Gastrocnemius medialis (tissue), 4 donors: ENCODE results near the gene ALPP. TPM values are rescaled to one million over a fixed set of nuclear protein-coding genes. Genes with fewer than 3 reads are reported as not detected.
"Not testable (repeated sequence)": the region's sequence is repeated elsewhere in the genome, so short reads cannot be mapped to it uniquely, and the experiment has no call there.

Experiments used
- ATAC-seq, 2 donors: fragments of 150-250 bp; one replicate each; pipeline ENCODE4 v1.9.1; 2016
- DNase-seq, 2 donors: peaks; one replicate each; pipeline ENCODE4 v3.0.0-alpha.2; 2019
- H3K27ac ChIP-seq, 4 donors: fragments of 200-600 bp; sonication (generic); 1 replicate in 1 of 4; 2 replicates in 3 of 4; pipeline ENCODE4 v1.5.1; 2016 to 2018; ENCODE audit warnings: mild to moderate bottlenecking in 2 of 4, moderate library complexity in 1 of 4
- H3K27me3 ChIP-seq, 3 donors: fragments of 200-600 bp; sonication (generic) in 2 of 3; 1 replicate in 1 of 3; 2 replicates in 2 of 3; pipeline versions ENCODE4 v1.5.1 to v1.6.0; 2016 to 2019; ENCODE audit warnings: mild to moderate bottlenecking in 1 of 3, moderate library complexity in 1 of 3
- H3K36me3 ChIP-seq, 2 donors: fragments of 200-600 bp; sonication (generic) in 1 of 2; one replicate each; pipeline ENCODE4 v1.5.1; 2017 to 2018
- H3K4me1 ChIP-seq, 2 donors: fragments of 200-600 bp; sonication (generic) in 1 of 2; one replicate each; pipeline ENCODE4 v1.5.1; 2016 to 2017; ENCODE audit warnings: mild to moderate bottlenecking in 2 of 2
- H3K4me3 ChIP-seq, 4 donors: fragments of 200-600 bp; sonication (generic) in 3 of 4; 1 replicate in 1 of 4; 2 replicates in 3 of 4; pipeline ENCODE4 v1.5.1; 2016 to 2019; ENCODE audit warnings: mild to moderate bottlenecking in 2 of 4
- H3K9me3 ChIP-seq, 3 donors: fragments of 200-600 bp; sonication (generic) in 2 of 3; 1 replicate in 1 of 3; 2 replicates in 2 of 3; pipeline ENCODE4 v1.5.1; 2016 to 2019
- POLR2A ChIP-seq, 2 donors: fragments of 450-650 bp; IDR thresholded peaks; one replicate each; pipeline ENCODE4 v1.6.1; 2017; ENCODE audit warnings: antibody characterized with exemption in 2 of 2, mild to moderate bottlenecking in 2 of 2, moderate library complexity in 2 of 2
- in situ Hi-C, 4 donors: fragments of 200-750 bp; cut with MboI; loops; one replicate each; pipeline versions ENCODE4 v1.15.0 to v1.8.0; 2017; ENCODE audit warnings: low sequenced_read_pairs in 4 of 4
- intact Hi-C: fragments of 100-400 bp; cut with DNase I; formaldehyde crosslinking; loops from one replicate; pipeline ENCODE4 v1.15.1; 2023; ENCODE audit warnings: low total_unique reads
- total RNA-seq, 4 donors: library from RNA; depleted of rRNA; stranded (reverse); fragments of >200 nt; gene quantifications; one replicate each; pipeline versions ENCODE4 v1.1.0 to v1.2.3, GENCODE V29; 2016
- TF ChIP-seq, protein P1 (sequence below), 5 experiments: fragments of 450-650 bp in 3 of 5; fragments of 200-600 bp in 2 of 5; sonication (generic) in 2 of 5; IDR thresholded peaks in 4 of 5; conservative IDR thresholded peaks in 1 of 5; 1 replicate in 4 of 5; 2 replicates in 1 of 5; pipeline ENCODE4 v1.5.1; 2016 to 2019; ENCODE audit warnings: antibody characterized with exemption in 5 of 5, mild to moderate bottlenecking in 3 of 5, moderate library complexity in 3 of 5

Gene ALPP
- total RNA-seq, 4 donors from 2014 or later, result not detected

DNA sequence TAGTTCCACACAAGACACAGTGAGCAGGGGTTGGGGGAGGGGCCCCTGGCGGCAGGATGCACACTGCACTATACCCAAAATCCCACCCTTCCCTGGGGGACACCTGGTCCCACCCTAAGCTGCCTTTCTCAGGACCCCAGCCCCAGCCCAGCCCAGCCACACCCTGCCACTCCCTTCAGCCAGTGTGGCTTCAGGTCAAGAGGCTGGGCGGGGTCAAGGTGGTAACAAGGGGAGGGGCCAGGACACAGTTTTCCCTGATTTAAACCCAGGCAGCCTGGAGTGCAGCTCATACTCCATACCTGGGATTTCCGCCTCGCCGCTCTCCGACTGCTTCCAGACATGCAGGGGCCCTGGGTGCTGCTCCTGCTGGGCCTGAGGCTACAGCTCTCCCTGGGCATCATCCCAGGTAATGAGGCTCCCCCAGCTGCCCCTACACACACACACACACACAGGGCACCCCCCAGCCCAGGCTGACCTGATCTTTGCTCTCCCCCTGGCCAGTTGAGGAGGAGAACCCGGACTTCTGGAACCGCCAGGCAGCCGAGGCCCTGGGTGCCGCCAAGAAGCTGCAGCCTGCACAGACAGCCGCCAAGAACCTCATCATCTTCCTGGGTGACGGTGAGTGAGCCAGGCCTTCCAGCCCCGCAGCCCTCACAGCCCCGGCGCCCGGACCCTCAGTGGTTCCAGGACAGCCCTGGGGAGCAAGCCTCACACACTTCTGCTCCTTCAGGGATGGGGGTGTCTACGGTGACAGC, 28.2 kb downstream of the ALPP start, which contains the start of gene ALPG:
ALPG (plus strand) TSS at position 289 of the 755 bp plus-strand sequence; CDS start at position 340, 51 bp downstream.
- no peak for DNase-seq
- Histone ChIP-seq H3K27me3 (peaks cover 0 to 5% (median 0%) of the 10 kb centered on the region in 3 donors), H3K4me1 (no peaks in the 10 kb centered on the region), H3K9me3 (no peaks in the 10 kb centered on the region), H3K36me3 (no peaks in the 10 kb centered on the region), H3K4me3 (no peak within 1 kb of the TSS), H3K27ac (no peak within 1 kb of the TSS)
- TF ChIP-seq, protein P1, sequence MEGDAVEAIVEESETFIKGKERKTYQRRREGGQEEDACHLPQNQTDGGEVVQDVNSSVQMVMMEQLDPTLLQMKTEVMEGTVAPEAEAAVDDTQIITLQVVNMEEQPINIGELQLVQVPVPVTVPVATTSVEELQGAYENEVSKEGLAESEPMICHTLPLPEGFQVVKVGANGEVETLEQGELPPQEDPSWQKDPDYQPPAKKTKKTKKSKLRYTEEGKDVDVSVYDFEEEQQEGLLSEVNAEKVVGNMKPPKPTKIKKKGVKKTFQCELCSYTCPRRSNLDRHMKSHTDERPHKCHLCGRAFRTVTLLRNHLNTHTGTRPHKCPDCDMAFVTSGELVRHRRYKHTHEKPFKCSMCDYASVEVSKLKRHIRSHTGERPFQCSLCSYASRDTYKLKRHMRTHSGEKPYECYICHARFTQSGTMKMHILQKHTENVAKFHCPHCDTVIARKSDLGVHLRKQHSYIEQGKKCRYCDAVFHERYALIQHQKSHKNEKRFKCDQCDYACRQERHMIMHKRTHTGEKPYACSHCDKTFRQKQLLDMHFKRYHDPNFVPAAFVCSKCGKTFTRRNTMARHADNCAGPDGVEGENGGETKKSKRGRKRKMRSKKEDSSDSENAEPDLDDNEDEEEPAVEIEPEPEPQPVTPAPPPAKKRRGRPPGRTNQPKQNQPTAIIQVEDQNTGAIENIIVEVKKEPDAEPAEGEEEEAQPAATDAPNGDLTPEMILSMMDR (IDR thresholded peaks at IDR 0.05 in 4 of 5, conservative IDR thresholded peaks at IDR 0.05 in 1 of 5), result no peak
- no peak for ATAC-seq
- in situ Hi-C loops, result no loop called here
- intact Hi-C loops, result no loop called here

DNA sequence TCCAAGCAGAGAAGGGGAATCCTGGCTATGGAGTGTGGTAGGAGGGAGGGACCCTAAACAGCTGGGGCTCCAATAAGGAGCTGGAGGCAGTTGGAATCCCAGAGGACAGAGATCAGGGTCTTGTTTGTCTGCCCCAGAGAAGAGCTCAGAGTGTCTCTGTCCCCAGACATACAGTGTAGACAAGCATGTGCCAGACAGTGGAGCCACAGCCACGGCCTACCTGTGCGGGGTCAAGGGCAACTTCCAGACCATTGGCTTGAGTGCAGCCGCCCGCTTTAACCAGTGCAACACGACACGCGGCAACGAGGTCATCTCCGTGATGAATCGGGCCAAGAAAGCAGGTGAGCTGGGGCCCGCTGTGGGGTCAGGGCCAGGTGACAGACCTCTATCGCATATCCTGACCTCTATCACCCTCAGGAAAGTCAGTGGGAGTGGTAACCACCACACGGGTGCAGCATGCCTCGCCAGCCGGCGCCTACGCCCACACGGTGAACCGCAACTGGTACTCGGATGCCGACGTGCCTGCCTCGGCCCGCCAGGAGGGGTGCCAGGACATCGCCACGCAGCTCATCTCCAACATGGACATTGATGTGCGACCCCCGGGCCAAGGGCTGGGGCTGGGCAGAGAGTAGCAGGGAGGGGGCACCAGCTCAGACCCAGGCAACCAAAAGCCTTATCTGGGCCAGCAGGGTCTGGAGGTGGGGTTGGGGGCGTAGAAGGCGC, 29.0 kb downstream of the ALPP start:
- H3K4me1 ChIP-seq, H3K27ac ChIP-seq, DNase-seq, H3K36me3 ChIP-seq, H3K4me3 ChIP-seq, H3K9me3 ChIP-seq, H3K27me3 ChIP-seq, intact Hi-C loops, ATAC-seq, in situ Hi-C loops: not testable (repeated sequence)

DNA sequence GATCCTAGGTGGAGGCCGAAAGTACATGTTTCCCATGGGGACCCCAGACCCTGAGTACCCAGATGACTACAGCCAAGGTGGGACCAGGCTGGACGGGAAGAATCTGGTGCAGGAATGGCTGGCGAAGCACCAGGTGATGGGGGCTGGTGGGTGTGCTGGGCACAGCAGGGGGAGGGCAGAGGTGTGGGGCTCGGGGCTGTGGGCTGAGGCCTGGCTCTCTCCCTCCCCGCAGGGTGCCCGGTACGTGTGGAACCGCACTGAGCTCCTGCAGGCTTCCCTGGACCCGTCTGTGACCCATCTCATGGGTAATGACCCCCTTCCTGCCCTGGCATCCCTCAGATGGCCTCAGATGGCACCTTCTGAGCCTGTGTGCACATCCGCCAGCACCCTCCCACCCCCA, 29.7 kb downstream of the ALPP start:
- ATAC-seq, intact Hi-C loops, in situ Hi-C loops: not testable (repeated sequence)

DNA sequence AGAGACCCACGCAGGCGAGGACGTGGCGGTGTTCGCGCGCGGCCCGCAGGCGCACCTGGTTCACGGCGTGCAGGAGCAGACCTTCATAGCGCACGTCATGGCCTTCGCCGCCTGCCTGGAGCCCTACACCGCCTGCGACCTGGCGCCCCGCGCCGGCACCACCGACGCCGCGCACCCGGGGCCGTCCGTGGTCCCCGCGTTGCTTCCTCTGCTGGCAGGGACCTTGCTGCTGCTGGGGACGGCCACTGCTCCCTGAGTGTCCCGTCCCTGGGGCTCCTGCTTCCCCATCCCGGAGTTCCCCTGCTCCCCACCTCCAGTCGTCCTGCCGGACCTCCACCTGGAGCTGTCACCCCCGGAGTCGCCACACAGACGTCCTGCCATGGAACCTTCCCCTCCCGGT, 31.1 kb downstream of the ALPP start:
- H3K36me3 ChIP-seq, H3K9me3 ChIP-seq, intact Hi-C loops, H3K4me3 ChIP-seq, H3K4me1 ChIP-seq, in situ Hi-C loops, ATAC-seq, H3K27ac ChIP-seq, DNase-seq, H3K27me3 ChIP-seq: not testable (repeated sequence)

More for the DNA sequence above, 29.7 kb downstream of the ALPP start:
- not testable (repeated sequence) for H3K27me3 ChIP-seq, H3K27ac ChIP-seq, H3K4me1 ChIP-seq, H3K4me3 ChIP-seq, DNase-seq, H3K36me3 ChIP-seq, H3K9me3 ChIP-seq

DNA sequence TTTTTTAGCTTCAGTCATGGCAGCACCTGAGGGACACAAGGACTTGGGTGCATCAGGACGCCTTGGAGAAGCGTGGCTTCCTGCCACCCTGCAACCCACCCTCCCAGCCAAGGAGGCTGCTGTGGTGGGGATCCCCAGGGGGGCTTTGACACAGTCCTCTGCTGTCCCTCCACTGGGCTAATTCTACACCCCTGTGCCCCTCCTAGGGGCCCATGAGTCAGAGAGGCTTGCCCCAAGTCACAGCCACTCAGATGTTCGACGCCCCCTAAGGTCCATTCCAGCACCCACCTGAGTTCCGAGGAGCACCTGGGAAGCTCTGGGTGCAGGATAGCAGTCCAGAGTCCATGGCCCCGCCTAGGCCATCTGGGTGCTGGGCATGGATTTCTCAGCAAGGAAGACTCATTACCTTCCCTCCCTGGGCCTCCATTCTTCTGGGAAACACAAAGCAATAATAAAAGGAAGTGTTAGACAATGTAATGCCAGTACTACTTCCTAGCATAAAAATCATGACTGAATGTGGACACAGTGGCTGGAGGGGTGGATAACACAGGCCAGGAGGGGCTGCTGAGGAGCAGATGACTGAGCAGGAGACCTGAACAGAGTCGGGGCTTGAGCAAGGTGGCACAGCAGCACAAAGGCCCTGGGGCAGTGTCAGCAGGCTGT, 31.8 kb downstream of the ALPP start:
- no peaks in the 10 kb centered on the region for H3K9me3 ChIP-seq
- intact Hi-C loops (no loop called here), in situ Hi-C loops (no loop called here)
- H3K36me3 ChIP-seq, result no peaks in the 10 kb centered on the region
- peaks cover 0 to 5% (median 0%) of the 10 kb centered on the region in 3 donors for H3K27me3 ChIP-seq
- no peak overlapping the region for H3K27ac ChIP-seq
- DNase-seq (no peak), ATAC-seq (no peak)
- H3K4me1 ChIP-seq, result no peaks in the 10 kb centered on the region
- TF ChIP-seq POLR2A (IDR thresholded peaks at IDR 0.05), result no peak
- TF ChIP-seq, protein P1 (IDR thresholded peaks at IDR 0.05 in 4 of 5, conservative IDR thresholded peaks at IDR 0.05 in 1 of 5), result no peak
- H3K4me3 ChIP-seq, result no peak overlapping the region
